GM19467 (cell line): ENCODE measurements around the gene PITRM1.

Source experiments
- ATAC-seq: cut with Tn5 transposase; IDR thresholded peaks from one replicate; pipeline ENCODE4 v1.9.1; 2021; ENCODE audit warnings: mild to moderate bottlenecking, moderate library complexity; ENCODE audit not compliant: unreplicated experiment

Gene PITRM1

GRCh38 chr10:3141351-3142005, 31.1 kb downstream of the PITRM1 start:
- no peak for ATAC-seq

GRCh38 chr10:3140280-3140679, 32.3 kb downstream of the PITRM1 start:
- ATAC-seq = no peak

- ATAC-seq = no peak
Measured at GRCh38 chr10:3139216-3139910, 33.2 kb downstream of the PITRM1 start.

GRCh38 chr10:3137958-3138726, 34.4 kb downstream of the PITRM1 start:
- no peak for ATAC-seq

GRCh38 chr10:3136763-3137611, 35.6 kb downstream of the PITRM1 start:
- no peak for ATAC-seq

GRCh38 chr10:3136336-3136735, 36.2 kb downstream of the PITRM1 start:
- ATAC-seq = no peak

- ATAC-seq = no peak
Measured at GRCh38 chr10:3135006-3135405, 37.6 kb downstream of the PITRM1 start.

- no peak for ATAC-seq
Measured at GRCh38 chr10:3133948-3134347, 38.6 kb downstream of the PITRM1 start.

GRCh38 chr10:3132036-3133025, 40.3 kb downstream of the PITRM1 start:
- ATAC-seq = no peak

GRCh38 chr10:3131098-3131497, 41.5 kb downstream of the PITRM1 start:
- ATAC-seq = no peak

GRCh38 chr10:3129581-3130340, 42.8 kb downstream of the PITRM1 start:
- no peak for ATAC-seq

GRCh38 chr10:3128379-3129130, 44.0 kb downstream of the PITRM1 start:
- no peak for ATAC-seq

- ATAC-seq = no peak
Measured at GRCh38 chr10:3127921-3128320, 44.7 kb downstream of the PITRM1 start.

GRCh38 chr10:3126741-3127346, 45.7 kb downstream of the PITRM1 start:
- ATAC-seq = no peak

- ATAC-seq = no peak
Measured at GRCh38 chr10:3126249-3126648, 46.3 kb downstream of the PITRM1 start.

- ATAC-seq = no peak
Measured at GRCh38 chr10:3125527-3126170, 46.9 kb downstream of the PITRM1 start.

- no peak for ATAC-seq
Measured at GRCh38 chr10:3124412-3125175, 48.0 kb downstream of the PITRM1 start.
